H9 (cell line): ENCODE measurements around the gene SORD. TPM values are rescaled to one million over a fixed set of nuclear protein-coding genes. Genes with fewer than 3 reads are reported as not detected.
"Not testable (repeated sequence)": the region's sequence is repeated elsewhere in the genome, so short reads cannot be mapped to it uniquely, and the experiment has no call there.

Experiments used
- DNase-seq: peaks from one replicate; pipeline ENCODE4 v3.0.0-alpha.2; 2017
- H2AFZ ChIP-seq: one replicate; pipeline ENCODE4 v1.6.1; 2013; ENCODE audit warnings: mild to moderate bottlenecking, low read length, control low read depth, moderate library complexity
- H2AK5ac ChIP-seq: 2 replicates; pipeline ENCODE4 v1.6.1; 2013; ENCODE audit warnings: low read length, control low read depth, mixed read lengths; ENCODE audit not compliant: insufficient read length
- H2BK120ac ChIP-seq: one replicate; pipeline ENCODE4 v1.6.1; 2013; ENCODE audit warnings: low read depth, mild to moderate bottlenecking, low read length, control low read depth, inconsistent platforms; ENCODE audit not compliant: poor library complexity, severe bottlenecking
- H2BK12ac ChIP-seq: 2 replicates; pipeline ENCODE4 v1.6.1; 2013; ENCODE audit warnings: low read length, control low read depth, mixed read lengths, low read depth; ENCODE audit not compliant: insufficient read length
- H2BK15ac ChIP-seq: 2 replicates; pipeline ENCODE4 v1.6.1; 2013; ENCODE audit warnings: low read depth, low read length, control low read depth
- H2BK20ac ChIP-seq: one replicate; pipeline ENCODE4 v1.6.1; 2013; ENCODE audit warnings: low read depth, mild to moderate bottlenecking, low read length, control low read depth, inconsistent platforms; ENCODE audit not compliant: poor library complexity, severe bottlenecking
- H2BK5ac ChIP-seq: 2 replicates; pipeline ENCODE4 v1.6.1; 2013; ENCODE audit warnings: low read length, control low read depth, mixed read lengths; ENCODE audit not compliant: insufficient read length
- H3K14ac ChIP-seq: 2 replicates; pipeline ENCODE4 v1.6.1; 2013; ENCODE audit warnings: low read length, control low read depth; ENCODE audit not compliant: insufficient read depth
- H3K18ac ChIP-seq: 2 replicates; pipeline ENCODE4 v1.6.1; 2013; ENCODE audit warnings: low read depth, mild to moderate bottlenecking, mixed read lengths, low read length, control low read depth; ENCODE audit not compliant: insufficient read length
- H3K23ac ChIP-seq: 2 replicates; pipeline ENCODE4 v1.6.1; 2013; ENCODE audit warnings: low read length, control low read depth, mixed read lengths, low read depth; ENCODE audit not compliant: insufficient read length
- H3K23me2 ChIP-seq: 2 replicates; pipeline ENCODE4 v1.6.1; 2013; ENCODE audit warnings: low read depth, mild to moderate bottlenecking, mixed read lengths, low read length, control low read depth; ENCODE audit not compliant: insufficient read length, poor library complexity, severe bottlenecking
- H3K27ac ChIP-seq: 2 replicates; pipeline ENCODE4 v1.5.1; 2013; ENCODE audit warnings: low read length, control low read depth, mixed read lengths, low read depth; ENCODE audit not compliant: insufficient read length
- H3K27me3 ChIP-seq: 2 replicates; pipeline ENCODE4 v1.6.1; 2013; ENCODE audit warnings: low read length, control low read depth, inconsistent platforms; ENCODE audit not compliant: insufficient read depth
- H3K4ac ChIP-seq: 2 replicates; pipeline ENCODE4 v1.6.1; 2013; ENCODE audit warnings: low read depth, mild to moderate bottlenecking, control low read depth, inconsistent platforms, low read length, moderate library complexity
- H3K4me1 ChIP-seq: 2 replicates; pipeline ENCODE4 v1.6.1; 2013; ENCODE audit warnings: low read length, control low read depth, inconsistent platforms; ENCODE audit not compliant: insufficient read depth
- H3K4me2 ChIP-seq: 2 replicates; pipeline ENCODE4 v1.6.1; 2013; ENCODE audit warnings: low read length, control low read depth, mixed read lengths; ENCODE audit not compliant: insufficient read length, insufficient read depth
- H3K56ac ChIP-seq: 2 replicates; pipeline ENCODE4 v1.6.1; 2013; ENCODE audit warnings: low read depth, mild to moderate bottlenecking, mixed read lengths, low read length, control low read depth; ENCODE audit not compliant: insufficient read length
- H3K79me1 ChIP-seq: 2 replicates; pipeline ENCODE4 v1.6.1; 2013; ENCODE audit warnings: low read depth, mild to moderate bottlenecking, moderate library complexity, low read length, control low read depth, inconsistent platforms; ENCODE audit not compliant: insufficient read depth, poor library complexity, severe bottlenecking
- H3K79me2 ChIP-seq: 2 replicates; pipeline ENCODE4 v1.6.1; 2013; ENCODE audit warnings: low read length, control low read depth, inconsistent platforms; ENCODE audit not compliant: insufficient read depth
- H3K9ac ChIP-seq: 2 replicates; pipeline ENCODE4 v1.6.1; 2013; ENCODE audit warnings: low read length, control low read depth, mixed read lengths; ENCODE audit not compliant: insufficient read length; ENCODE audit errors: extremely low read depth
- H3K9me3 ChIP-seq: one replicate; pipeline ENCODE4 v1.6.1; 2013; ENCODE audit warnings: low read depth, low read length, inconsistent platforms; ENCODE audit not compliant: control insufficient read depth
- H3T11ph ChIP-seq: one replicate; pipeline ENCODE4 v1.6.1; 2013; ENCODE audit warnings: mild to moderate bottlenecking, low read length, control low read depth, inconsistent platforms
- H4K20me1 ChIP-seq: one replicate; pipeline ENCODE4 v1.6.1; 2013; ENCODE audit not compliant: control insufficient read depth, insufficient read length, insufficient read depth
- H4K5ac ChIP-seq: 2 replicates; pipeline ENCODE4 v1.6.1; 2013; ENCODE audit warnings: low read depth, mild to moderate bottlenecking, mixed read lengths, low read length, control low read depth; ENCODE audit not compliant: insufficient read length
- H4K8ac ChIP-seq: replicated peaks from 2 replicates; pipeline ENCODE4 v1.6.1; 2013; ENCODE audit warnings: low read length, control low read depth, mixed read lengths, low read depth; ENCODE audit not compliant: insufficient read length
- H4K91ac ChIP-seq: 2 replicates; pipeline ENCODE4 v1.6.1; 2013; ENCODE audit warnings: low read depth, mild to moderate bottlenecking, moderate library complexity, mixed read lengths, low read length, control low read depth; ENCODE audit not compliant: insufficient read length
- H3K27ac Mint-ChIP-seq, 3 experiments: 2 replicates in 2 of 3; 3 replicates in 1 of 3; pipeline ENCODE4 v1.8.0; 2020 to 2021; ENCODE audit warnings: mixed read lengths in 3 of 3, mild to moderate bottlenecking in 1 of 3, moderate library complexity in 1 of 3
- H3K27me3 Mint-ChIP-seq: 2 replicates; pipeline ENCODE4 v1.8.0; 2021; ENCODE audit warnings: low read depth, mild to moderate bottlenecking, moderate library complexity, mixed read lengths
- H3K36me3 Mint-ChIP-seq, 3 experiments: 2 replicates in 2 of 3; 3 replicates in 1 of 3; pipeline ENCODE4 v1.8.0; 2020 to 2021; ENCODE audit warnings: low read depth in 3 of 3, mixed read lengths in 3 of 3; ENCODE audit not compliant: insufficient read depth in 1 of 3
- H3K4me1 Mint-ChIP-seq, 2 experiments: 2 replicates each; pipeline ENCODE4 v1.8.0; 2020; ENCODE audit warnings: mixed read lengths in 2 of 2
- H3K4me3 Mint-ChIP-seq, 2 experiments: 2 replicates in 1 of 2; 3 replicates in 1 of 2; pipeline ENCODE4 v1.8.0; 2020 to 2021; ENCODE audit warnings: mild to moderate bottlenecking in 2 of 2, mixed read lengths in 2 of 2, moderate library complexity in 1 of 2
- H3K9me3 Mint-ChIP-seq, 2 experiments: 2 replicates in 1 of 2; 3 replicates in 1 of 2; pipeline ENCODE4 v1.8.0; 2020; ENCODE audit warnings: mild to moderate bottlenecking in 2 of 2, mixed read lengths in 2 of 2, moderate library complexity in 1 of 2
- WGBS: extraction: QIAGEN DNeasy Blood & Tissue Kit; methylation state at CpG from one replicate; pipeline ENCODE4 v1.1.7; 2013; ENCODE audit warnings: missing lambda C conversion rate, low lambda C conversion rate, mixed read lengths; ENCODE audit not compliant: insufficient read length; ENCODE audit errors: extremely low coverage; 5-methylcytosine and 5-hydroxymethylcytosine counted together
- total RNA-seq: library from RNA; stranded (reverse); gene quantifications from 2 replicates; pipeline ENCODE4 v1.2.1, GENCODE V29; 2021

The SORD gene
- total RNA-seq, 1 experiment from 2014 or later = 35.2 TPM

DNA sequence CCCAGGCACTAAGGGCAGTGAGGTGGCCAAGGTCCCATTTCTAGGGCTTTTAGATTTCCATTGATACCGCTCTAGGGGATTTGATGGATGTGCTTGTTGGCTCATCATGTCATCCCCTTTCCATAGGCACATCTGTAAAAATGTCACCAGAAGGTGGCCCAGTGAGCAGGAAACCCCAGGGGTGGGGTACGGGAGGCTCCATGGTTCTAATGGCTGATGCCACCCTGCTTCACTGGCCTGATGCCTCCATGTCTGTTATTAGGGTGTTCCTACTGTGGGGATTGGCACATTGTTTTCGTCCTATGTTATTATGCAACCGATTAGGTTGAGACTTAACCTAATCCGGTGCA is 34.1 kb upstream of the SORD start:
- no CpG with 5 or more reads among the region's 5 CpGs for WGBS
- H3K4me1 Mint-ChIP-seq = not testable (repeated sequence)

DNA sequence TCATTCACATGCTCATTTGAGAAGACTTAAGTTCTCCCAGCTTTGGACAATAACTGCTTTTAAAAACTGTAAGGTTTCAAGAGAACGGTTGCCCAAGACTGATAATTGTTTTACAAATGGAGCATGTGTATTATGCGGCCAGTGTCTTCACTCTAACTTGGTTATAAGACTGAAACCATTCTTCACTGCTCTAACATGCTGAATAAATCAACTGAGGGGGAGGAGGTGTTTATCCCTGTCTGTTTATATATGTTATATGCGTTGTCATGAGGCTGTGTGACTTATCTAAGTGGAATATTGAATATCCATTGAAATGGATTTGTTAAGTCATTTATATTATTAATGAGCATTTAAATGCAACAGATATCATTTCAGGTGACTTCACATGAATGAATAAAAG is 25.4 kb upstream of the SORD start:
- not testable (repeated sequence) for H2BK20ac ChIP-seq, H3K27ac ChIP-seq, H4K91ac ChIP-seq, H2BK12ac ChIP-seq, H3K4me3 Mint-ChIP-seq, H3K4me1 Mint-ChIP-seq, H3K4me2 ChIP-seq, H3K79me2 ChIP-seq, H3K9me3 ChIP-seq, H3K27me3 ChIP-seq, H2BK15ac ChIP-seq, H3K4me1 ChIP-seq, H3K56ac ChIP-seq, H3K23me2 ChIP-seq, H3K4ac ChIP-seq, H4K5ac ChIP-seq, H3K9me3 Mint-ChIP-seq, H3K9ac ChIP-seq, H2AK5ac ChIP-seq, H2AFZ ChIP-seq, H3K23ac ChIP-seq, H3K79me1 ChIP-seq, H4K20me1 ChIP-seq, DNase-seq, H2BK120ac ChIP-seq, H4K8ac ChIP-seq, H3K36me3 Mint-ChIP-seq, H3K14ac ChIP-seq, H3K27ac Mint-ChIP-seq, H3K18ac ChIP-seq, H2BK5ac ChIP-seq, H3T11ph ChIP-seq
- H3K27me3 Mint-ChIP-seq = peaks cover 12% of the 10 kb centered on the region
- no CpG with 5 or more reads among the region's 3 CpGs for WGBS

More for the DNA sequence above, 34.1 kb upstream of the SORD start:
- H4K20me1 ChIP-seq, H4K8ac ChIP-seq, H3K9me3 ChIP-seq, H3K23me2 ChIP-seq, H3K4me1 ChIP-seq, H2BK15ac ChIP-seq, H3K56ac ChIP-seq, H3K4me3 Mint-ChIP-seq, H2AK5ac ChIP-seq, H3K4ac ChIP-seq, H2BK5ac ChIP-seq, H3T11ph ChIP-seq, H2BK12ac ChIP-seq, H3K4me2 ChIP-seq, H3K36me3 Mint-ChIP-seq, H4K91ac ChIP-seq, H3K9me3 Mint-ChIP-seq, H3K27ac ChIP-seq, H2BK20ac ChIP-seq, H3K14ac ChIP-seq, H3K27ac Mint-ChIP-seq, H3K79me1 ChIP-seq, H4K5ac ChIP-seq, H3K23ac ChIP-seq, H2BK120ac ChIP-seq, H3K27me3 ChIP-seq, H2AFZ ChIP-seq, H3K18ac ChIP-seq, DNase-seq, H3K9ac ChIP-seq, H3K79me2 ChIP-seq: not testable (repeated sequence)
- peaks cover 13% of the 10 kb centered on the region for H3K27me3 Mint-ChIP-seq
